Body of pancreas (tissue), 4 donors: ENCODE measurements around the gene CHRDL2. TPM values are rescaled to one million over a fixed set of nuclear protein-coding genes. Genes with fewer than 3 reads are reported as not detected.

Experiments
- ATAC-seq: fragments of 150-250 bp; one replicate; pipeline ENCODE4 v1.9.1; 2016
- DNase-seq, 4 donors: peaks; one replicate each; pipeline ENCODE4 v3.0.0-alpha.2; 2019
- H3K27ac ChIP-seq, 4 donors: fragments of 200-600 bp; sonication (generic); 1 replicate in 3 of 4; 2 replicates in 1 of 4; pipeline versions ENCODE4 v1.5.1 to v1.6.1; 2016 to 2019; ENCODE audit warnings: mild to moderate bottlenecking in 1 of 4, mixed read lengths in 1 of 4, moderate library complexity in 1 of 4
- H3K27me3 ChIP-seq, 2 donors: fragments of 200-600 bp; sonication (generic); one replicate each; pipeline ENCODE4 v1.6.0; 2016; ENCODE audit warnings: mild to moderate bottlenecking in 1 of 2
- H3K36me3 ChIP-seq, 2 donors: fragments of 200-600 bp; sonication (generic); replicated peaks in 1 of 2; 2 replicates each; pipeline ENCODE4 v1.5.1; 2016; ENCODE audit warnings: low read depth in 2 of 2; ENCODE audit not compliant: insufficient read depth in 1 of 2
- H3K4me1 ChIP-seq: fragments of 200-600 bp; sonication (generic); one replicate; pipeline ENCODE4 v1.6.0; 2016
- H3K4me3 ChIP-seq, 2 donors: fragments of 200-600 bp; sonication (generic); 1 replicate in 1 of 2; 2 replicates in 1 of 2; pipeline ENCODE4 v1.5.1; 2016 to 2019
- H3K9me3 ChIP-seq, 3 donors: fragments of 200-600 bp; sonication (generic); 1 replicate in 2 of 3; 2 replicates in 1 of 3; pipeline ENCODE4 v1.5.1; 2016
- POLR2A ChIP-seq, 3 donors: fragments of 450-650 bp; IDR thresholded peaks; one replicate each; pipeline ENCODE4 v1.6.1; 2016; ENCODE audit warnings: antibody characterized with exemption in 3 of 3, mild to moderate bottlenecking in 2 of 3
- WGBS, 2 donors: methylation state at CpG; one replicate each; pipeline ENCODE4 v1.1.5; 2017; 5-methylcytosine and 5-hydroxymethylcytosine counted together
- intact Hi-C: fragments of 100-400 bp; cut with DNase I; formaldehyde crosslinking; loops from one replicate; pipeline ENCODE4 v1.15.1; 2023
- total RNA-seq, 2 donors: library from RNA; depleted of rRNA; stranded (reverse); fragments of >200 nt; gene quantifications; one replicate each; pipeline ENCODE4 v1.1.0, GENCODE V29; 2016
- TF ChIP-seq, protein P1 (sequence below), 7 experiments: fragments of 450-650 bp in 4 of 7; fragments of 200-600 bp in 3 of 7; sonication (generic) in 3 of 7; IDR thresholded peaks; one replicate each; pipeline ENCODE4 v1.5.1; 2016 to 2019; ENCODE audit warnings: antibody characterized with exemption in 7 of 7

Gene CHRDL2
- total RNA-seq, 2 donors from 2014 or later = not detected

GRCh38 chr11:74677131-74677530 lies 54.1 kb downstream of the CHRDL2 start:
- Histone ChIP-seq H3K4me3 (no peak overlapping the region), H3K4me1 (peaks cover 22% of the 10 kb centered on the region), H3K27me3 (no peaks in the 10 kb centered on the region), H3K27ac (no peak overlapping the region), H3K36me3 (no peaks in the 10 kb centered on the region), H3K9me3 (no peaks in the 10 kb centered on the region)
- intact Hi-C loops = no loop called here
- ATAC-seq (no peak), DNase-seq (peak in 1 of 4 donors; percentile 5)
- 77 to 89% methylated on average over 4 to 6 of the region's 6 CpGs for WGBS, 2 donors
- TF ChIP-seq, protein P1, sequence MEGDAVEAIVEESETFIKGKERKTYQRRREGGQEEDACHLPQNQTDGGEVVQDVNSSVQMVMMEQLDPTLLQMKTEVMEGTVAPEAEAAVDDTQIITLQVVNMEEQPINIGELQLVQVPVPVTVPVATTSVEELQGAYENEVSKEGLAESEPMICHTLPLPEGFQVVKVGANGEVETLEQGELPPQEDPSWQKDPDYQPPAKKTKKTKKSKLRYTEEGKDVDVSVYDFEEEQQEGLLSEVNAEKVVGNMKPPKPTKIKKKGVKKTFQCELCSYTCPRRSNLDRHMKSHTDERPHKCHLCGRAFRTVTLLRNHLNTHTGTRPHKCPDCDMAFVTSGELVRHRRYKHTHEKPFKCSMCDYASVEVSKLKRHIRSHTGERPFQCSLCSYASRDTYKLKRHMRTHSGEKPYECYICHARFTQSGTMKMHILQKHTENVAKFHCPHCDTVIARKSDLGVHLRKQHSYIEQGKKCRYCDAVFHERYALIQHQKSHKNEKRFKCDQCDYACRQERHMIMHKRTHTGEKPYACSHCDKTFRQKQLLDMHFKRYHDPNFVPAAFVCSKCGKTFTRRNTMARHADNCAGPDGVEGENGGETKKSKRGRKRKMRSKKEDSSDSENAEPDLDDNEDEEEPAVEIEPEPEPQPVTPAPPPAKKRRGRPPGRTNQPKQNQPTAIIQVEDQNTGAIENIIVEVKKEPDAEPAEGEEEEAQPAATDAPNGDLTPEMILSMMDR (IDR thresholded peaks at IDR 0.05) = no peak
- no peak for TF ChIP-seq POLR2A (IDR thresholded peaks at IDR 0.05)

DNA sequence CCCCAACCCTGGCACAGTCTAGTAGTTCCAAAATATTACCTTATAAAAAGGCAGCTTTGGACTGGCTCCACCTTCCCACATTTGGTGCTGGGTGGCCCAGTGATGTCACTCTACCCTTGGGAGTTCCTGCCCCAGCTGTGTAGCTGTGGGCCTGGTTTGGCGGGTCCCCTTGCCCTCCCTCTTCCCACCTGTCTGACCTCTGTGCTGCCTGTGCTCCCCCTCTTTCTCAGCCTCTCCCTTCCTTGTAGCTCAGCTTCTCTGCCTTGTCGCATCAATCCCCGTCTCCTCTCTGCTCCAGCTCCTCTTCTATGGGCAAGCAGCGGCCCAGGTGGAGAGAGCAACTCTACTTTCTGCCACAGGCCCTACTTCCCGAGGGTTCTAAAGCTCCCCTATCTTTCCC lies 54.6 kb downstream of the CHRDL2 start:
- no peaks in the 10 kb centered on the region for H3K27me3 ChIP-seq
- H3K27ac ChIP-seq = no peak overlapping the region
- no peak overlapping the region for H3K4me3 ChIP-seq
- intact Hi-C loops = no loop called here
- DNase-seq = no peak
- H3K4me1 ChIP-seq = peaks cover 17% of the 10 kb centered on the region
- no peaks in the 10 kb centered on the region for H3K9me3 ChIP-seq
- no peaks in the 10 kb centered on the region for H3K36me3 ChIP-seq
- TF ChIP-seq, protein P1 (IDR thresholded peaks at IDR 0.05) = no peak
- no peak for TF ChIP-seq POLR2A (IDR thresholded peaks at IDR 0.05)
- ATAC-seq = no peak
- WGBS, 2 donors = 92 to 95% methylated on average over 5 of the region's 5 CpGs

GRCh38 chr11:74675761-74676160 lies 55.5 kb downstream of the CHRDL2 start:
- H3K4me1 ChIP-seq = peaks cover 10% of the 10 kb centered on the region
- H3K9me3 ChIP-seq = no peaks in the 10 kb centered on the region
- 88 to 92% methylated on average over 3 of the region's 3 CpGs for WGBS, 2 donors
- H3K27me3 ChIP-seq = no peaks in the 10 kb centered on the region
- ATAC-seq (no peak), DNase-seq (no peak)
- TF ChIP-seq, protein P1 (IDR thresholded peaks at IDR 0.05) = no peak
- no peak for TF ChIP-seq POLR2A (IDR thresholded peaks at IDR 0.05)
- no peaks in the 10 kb centered on the region for H3K36me3 ChIP-seq
- intact Hi-C loops = no loop called here
- H3K27ac ChIP-seq = no peak overlapping the region
- H3K4me3 ChIP-seq = no peak overlapping the region

DNA sequence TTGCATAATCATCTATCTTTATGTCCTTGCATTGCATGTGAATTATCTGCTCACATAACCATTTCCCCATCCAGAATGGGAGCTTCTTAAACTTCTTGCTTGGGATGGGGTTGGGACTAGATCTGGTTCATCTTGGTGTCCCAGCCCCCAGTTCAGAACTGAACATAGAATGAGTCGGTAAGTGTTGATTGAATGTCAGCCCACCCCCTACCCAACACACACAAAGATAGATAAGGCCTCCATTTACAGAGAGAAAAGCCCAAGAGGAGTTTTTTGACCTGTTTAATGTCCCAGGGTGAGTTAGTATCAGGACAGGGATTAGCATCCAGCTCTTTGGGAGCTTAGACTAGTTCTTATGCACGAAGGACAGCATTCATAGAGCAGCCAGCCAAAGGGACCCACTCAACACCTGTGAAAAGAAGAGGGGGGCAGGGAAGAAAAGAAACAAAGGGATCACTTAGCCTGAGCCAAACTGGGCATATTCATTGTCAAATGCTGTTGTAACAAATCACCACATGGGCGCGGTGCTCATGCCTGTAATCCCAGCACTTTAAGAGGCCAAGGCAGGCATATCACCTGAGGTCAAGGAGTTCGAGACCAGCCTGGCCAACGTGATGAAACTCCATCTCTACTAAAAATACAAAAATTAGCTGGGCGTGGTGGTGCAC lies 57.4 kb downstream of the CHRDL2 start:
- Histone ChIP-seq H3K9me3 (no peaks in the 10 kb centered on the region), H3K4me1 (peaks cover 10% of the 10 kb centered on the region), H3K4me3 (no peak overlapping the region), H3K27me3 (no peaks in the 10 kb centered on the region), H3K36me3 (no peaks in the 10 kb centered on the region), H3K27ac (peak overlapping the region in 1 of 4 donors; percentile 19)
- TF ChIP-seq, protein P1 (IDR thresholded peaks at IDR 0.05) = no peak
- no peak for TF ChIP-seq POLR2A (IDR thresholded peaks at IDR 0.05)
- WGBS, 2 donors = 77 to 97% methylated on average over 6 to 7 of the region's 7 CpGs
- intact Hi-C loops = no loop called here
- no peak for DNase-seq
- ATAC-seq = no peak
